H7 (cell line): Measurements from ENCODE around the gene MYRF. TPM values are rescaled to one million over a fixed set of nuclear protein-coding genes. Genes with fewer than 3 reads are reported as not detected.

ENCODE experiments used
- DNase-seq: peaks from one replicate; pipeline ENCODE4 v3.0.0; 2012
- H3K27me3 ChIP-seq: 2 replicates; pipeline ENCODE4 v1.6.0; 2011; ENCODE audit warnings: mild to moderate bottlenecking, low read length; ENCODE audit not compliant: control insufficient read depth, insufficient read depth
- H3K36me3 ChIP-seq: replicated peaks from 2 replicates; pipeline ENCODE4 v1.5.1; 2011; ENCODE audit warnings: low read length; ENCODE audit not compliant: control insufficient read depth, insufficient read depth
- H3K4me3 ChIP-seq: 2 replicates; pipeline ENCODE4 v1.5.1; 2011; ENCODE audit warnings: low read depth, mild to moderate bottlenecking, control low read depth, low read length, moderate library complexity; ENCODE audit not compliant: insufficient read depth
- total RNA-seq: library from RNA; depleted of rRNA; stranded (reverse); fragments of >200 nt; shearing (Covaris generic); gene quantifications from 2 replicates; pipeline ENCODE4 v1.2.3, GENCODE V29; 2014

The MYRF gene
- total RNA-seq, 1 experiment from 2014 or later, result 3.6 TPM

DNA sequence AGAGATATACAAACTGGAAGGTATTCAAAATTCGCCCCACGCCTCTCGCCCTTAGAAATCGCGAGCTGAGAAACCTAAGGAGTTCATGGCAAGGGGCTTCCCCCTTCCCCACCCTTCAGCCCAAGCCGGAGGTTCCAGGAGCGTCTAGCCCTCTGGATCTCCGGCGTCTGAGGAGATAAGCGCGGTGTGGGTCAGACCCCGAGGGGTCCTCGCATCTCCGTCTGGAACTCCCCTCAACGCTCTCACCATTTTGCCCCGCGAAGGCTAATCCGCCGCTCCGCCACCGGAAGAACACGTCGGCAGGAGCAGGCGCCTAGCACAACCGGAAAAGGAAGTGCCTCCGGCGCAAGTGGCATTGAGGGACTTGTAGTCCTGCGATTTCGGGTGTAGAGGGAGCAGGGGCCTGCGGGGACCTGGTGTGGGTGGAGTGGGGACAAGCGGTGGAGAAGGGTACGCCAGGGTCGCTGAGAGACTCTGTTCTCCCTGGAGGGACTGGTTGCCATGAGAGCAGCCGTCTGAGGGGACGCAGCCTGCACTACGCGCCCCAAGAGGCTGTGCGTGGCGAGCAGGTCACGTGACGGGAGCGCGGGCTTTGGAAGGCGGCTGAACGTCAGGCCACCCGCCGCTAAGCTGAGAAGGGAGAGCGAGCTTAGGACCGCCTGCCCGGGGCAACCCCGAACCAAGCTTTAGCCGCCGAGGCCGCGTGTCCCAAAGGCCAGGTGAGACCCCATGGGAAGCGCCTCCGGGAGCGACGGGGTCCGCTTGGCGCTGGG is 40.1 kb downstream of the MYRF start, which contains the start of the genes FEN1 and TMEM258:
Gene FEN1, plus strand, starts transcription at position 602 of the 773 bp plus-strand sequence. CDS start 2,451 bp downstream, outside the sequence.
Gene TMEM258, minus strand, starts transcription at position 290 of the 773 bp plus-strand sequence. Its CDS starts 41 bp downstream, at position 249.
- peaks cover 33% of the 10 kb centered on the region for H3K36me3 ChIP-seq

DNA sequence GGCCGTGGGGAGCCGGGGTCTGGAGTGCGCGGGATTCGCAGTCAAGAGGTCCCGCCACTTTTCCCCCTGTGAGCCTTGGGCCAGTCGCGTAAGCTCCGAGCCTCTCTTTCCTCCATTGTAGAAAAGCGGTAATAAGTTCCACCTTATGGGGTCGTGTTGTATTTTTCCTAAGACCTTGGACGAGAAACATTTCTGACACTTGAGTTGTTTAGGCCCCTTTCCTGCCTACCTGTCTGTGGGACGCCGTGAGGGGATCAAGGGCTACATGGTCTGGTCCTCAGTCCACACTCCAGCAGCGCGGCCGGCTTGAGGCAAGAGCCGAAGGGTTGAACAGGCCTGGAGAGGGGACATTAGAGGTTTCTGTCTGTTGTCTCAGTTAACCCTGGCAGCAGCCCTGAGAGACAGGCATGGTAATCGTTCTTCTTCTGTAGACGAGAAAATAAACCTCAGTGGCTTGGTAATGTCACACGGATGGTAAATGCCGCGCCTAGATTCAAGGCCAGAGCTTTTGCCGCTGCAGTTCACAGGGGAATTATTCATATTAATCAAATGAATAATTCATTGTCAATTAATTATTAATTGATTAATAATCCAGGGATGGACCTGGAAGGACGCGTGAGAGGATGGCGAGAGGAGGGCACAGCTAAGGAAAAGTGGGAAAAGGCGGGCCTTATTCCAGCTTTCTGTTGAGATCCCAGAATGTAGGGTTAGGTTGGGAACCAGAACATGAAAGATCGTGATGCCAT is 40.8 kb downstream of the MYRF start:
- Histone ChIP-seq H3K27me3 (no peaks in the 10 kb centered on the region), H3K36me3 (peaks cover 30% of the 10 kb centered on the region), H3K4me3 (peak overlapping the region; percentile 87)
- DNase-seq, result no peak

More for the DNA sequence above, 40.1 kb downstream of the MYRF start, which contains the start of the genes FEN1 and TMEM258:
- H3K27me3 ChIP-seq, result no peaks in the 10 kb centered on the region
- DNase-seq, result peak; percentile 97
- H3K4me3 ChIP-seq, result peak within 1 kb of the TSS; percentile 87

DNA sequence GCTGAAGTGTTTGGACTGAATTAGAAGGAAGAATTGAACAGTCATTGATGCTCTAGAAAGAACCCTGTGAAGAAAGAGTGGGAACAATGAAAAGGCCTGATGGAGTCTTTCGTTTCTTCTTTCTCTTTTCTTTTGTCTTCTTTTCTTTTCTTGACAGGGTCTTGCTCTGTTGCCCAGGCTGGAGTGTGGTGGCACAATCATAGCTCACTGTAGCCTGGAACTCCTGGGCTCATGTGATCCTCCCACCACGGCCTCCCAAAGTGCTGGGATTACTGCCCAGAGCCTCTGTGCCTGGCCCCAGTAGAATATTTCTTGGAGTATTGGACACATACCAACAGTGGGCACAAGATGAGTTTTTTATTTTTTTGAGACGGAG is 41.4 kb downstream of the MYRF start:
- no peaks in the 10 kb centered on the region for H3K27me3 ChIP-seq
- H3K36me3 ChIP-seq, result peaks cover 25% of the 10 kb centered on the region
- no peak for DNase-seq
- H3K4me3 ChIP-seq, result peak overlapping the region; percentile 87

DNA sequence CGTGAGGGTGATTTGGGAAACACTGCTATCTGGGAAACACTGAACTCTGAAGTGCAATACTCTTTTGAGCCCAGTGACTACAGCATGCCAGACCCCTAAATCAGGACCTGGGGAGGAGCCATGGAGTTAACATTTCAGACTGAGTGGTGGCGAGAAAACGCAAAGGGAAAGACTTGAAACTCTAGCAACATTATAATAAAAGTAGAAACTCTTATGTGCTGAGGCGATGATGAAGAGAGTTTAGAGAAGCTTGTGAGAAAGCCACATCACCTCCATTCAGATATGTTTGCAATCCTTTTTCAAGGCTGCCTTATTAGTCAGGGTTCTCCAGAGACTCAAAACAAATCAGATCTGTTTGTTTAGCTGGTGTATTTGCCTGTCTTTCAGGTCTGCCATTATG is 42.1 kb downstream of the MYRF start:
- no peaks in the 10 kb centered on the region for H3K27me3 ChIP-seq
- no peak overlapping the region for H3K4me3 ChIP-seq
- DNase-seq, result no peak
- peaks cover 21% of the 10 kb centered on the region for H3K36me3 ChIP-seq

DNA sequence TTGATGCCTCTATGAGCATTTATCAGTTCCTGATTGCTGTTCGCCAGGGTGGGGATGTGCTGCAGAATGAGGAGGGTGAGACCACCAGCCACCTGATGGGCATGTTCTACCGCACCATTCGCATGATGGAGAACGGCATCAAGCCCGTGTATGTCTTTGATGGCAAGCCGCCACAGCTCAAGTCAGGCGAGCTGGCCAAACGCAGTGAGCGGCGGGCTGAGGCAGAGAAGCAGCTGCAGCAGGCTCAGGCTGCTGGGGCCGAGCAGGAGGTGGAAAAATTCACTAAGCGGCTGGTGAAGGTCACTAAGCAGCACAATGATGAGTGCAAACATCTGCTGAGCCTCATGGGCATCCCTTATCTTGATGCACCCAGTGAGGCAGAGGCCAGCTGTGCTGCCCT is 43.0 kb downstream of the MYRF start:
- H3K4me3 ChIP-seq, result no peak overlapping the region
- no peaks in the 10 kb centered on the region for H3K27me3 ChIP-seq
- DNase-seq, result no peak
- H3K36me3 ChIP-seq, result peaks cover 22% of the 10 kb centered on the region

DNA sequence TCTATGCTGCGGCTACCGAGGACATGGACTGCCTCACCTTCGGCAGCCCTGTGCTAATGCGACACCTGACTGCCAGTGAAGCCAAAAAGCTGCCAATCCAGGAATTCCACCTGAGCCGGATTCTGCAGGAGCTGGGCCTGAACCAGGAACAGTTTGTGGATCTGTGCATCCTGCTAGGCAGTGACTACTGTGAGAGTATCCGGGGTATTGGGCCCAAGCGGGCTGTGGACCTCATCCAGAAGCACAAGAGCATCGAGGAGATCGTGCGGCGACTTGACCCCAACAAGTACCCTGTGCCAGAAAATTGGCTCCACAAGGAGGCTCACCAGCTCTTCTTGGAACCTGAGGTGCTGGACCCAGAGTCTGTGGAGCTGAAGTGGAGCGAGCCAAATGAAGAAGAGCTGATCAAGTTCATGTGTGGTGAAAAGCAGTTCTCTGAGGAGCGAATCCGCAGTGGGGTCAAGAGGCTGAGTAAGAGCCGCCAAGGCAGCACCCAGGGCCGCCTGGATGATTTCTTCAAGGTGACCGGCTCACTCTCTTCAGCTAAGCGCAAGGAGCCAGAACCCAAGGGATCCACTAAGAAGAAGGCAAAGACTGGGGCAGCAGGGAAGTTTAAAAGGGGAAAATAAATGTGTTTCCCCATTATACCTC is 43.6 kb downstream of the MYRF start:
- no peak overlapping the region for H3K4me3 ChIP-seq
- peaks cover 24% of the 10 kb centered on the region for H3K36me3 ChIP-seq
- no peak for DNase-seq
- no peaks in the 10 kb centered on the region for H3K27me3 ChIP-seq

DNA sequence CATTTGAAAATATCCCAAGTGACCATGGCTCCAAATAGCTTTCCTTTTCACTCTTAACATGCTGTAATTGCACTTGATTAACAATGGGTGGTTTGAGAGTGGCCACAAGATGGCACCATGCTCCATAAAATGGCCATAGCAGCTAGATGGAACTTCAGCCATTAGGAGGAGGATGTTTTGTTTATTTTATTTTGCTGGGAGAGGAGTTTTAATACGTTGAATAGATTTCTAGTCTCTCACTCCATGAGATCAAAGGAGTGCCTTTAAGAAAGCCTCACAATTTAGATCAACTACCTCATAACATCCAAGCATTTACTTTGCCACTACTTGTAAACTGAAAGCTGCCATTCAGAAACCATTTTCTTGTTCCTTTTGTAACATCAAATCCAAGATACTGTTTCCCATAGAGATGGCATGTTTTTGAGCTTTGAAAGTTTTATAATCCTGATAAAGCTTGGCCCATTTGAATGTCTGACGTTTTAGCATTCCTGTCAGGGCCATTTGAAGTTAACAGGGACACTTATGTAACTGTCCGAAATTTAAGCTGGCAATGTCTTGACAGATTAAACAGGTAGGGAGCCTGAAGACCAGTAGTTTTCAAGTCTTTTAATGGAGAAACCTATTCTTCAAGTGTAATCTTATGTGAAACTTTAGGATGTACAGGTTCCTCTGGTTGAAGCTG is 45.0 kb downstream of the MYRF start:
- H3K4me3 ChIP-seq, result no peak overlapping the region
- peak; percentile 83 for DNase-seq
- no peaks in the 10 kb centered on the region for H3K27me3 ChIP-seq
- peaks cover 29% of the 10 kb centered on the region for H3K36me3 ChIP-seq

DNA sequence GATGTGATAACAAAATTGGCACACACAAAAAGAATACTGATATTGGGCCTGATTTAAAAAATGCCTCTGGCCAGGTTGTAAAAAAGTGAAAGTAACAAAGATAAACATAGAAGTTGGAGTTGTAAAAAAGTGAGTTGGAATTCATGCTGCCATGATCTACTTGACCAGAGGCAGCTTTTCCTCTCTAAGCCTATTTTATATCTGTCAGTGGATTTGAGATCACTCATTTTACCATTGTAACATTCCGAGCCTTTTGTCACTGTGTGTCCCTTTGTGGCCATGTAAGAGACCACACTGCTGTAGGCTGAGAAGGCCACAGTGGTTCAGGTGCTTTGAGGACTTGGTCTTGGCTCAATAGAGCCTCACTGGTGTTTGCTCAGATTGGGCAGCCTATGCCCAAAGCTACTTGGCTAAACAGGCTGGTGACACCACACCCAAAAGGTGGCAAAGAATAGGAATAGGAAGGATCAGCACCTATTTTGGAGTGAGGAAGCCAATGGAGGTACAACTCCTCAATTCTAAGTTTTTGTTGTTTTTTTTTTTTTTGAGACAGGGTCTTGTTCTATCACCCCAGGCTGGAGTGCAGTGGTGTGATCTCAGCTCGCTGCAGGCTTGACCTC is 47.3 kb downstream of the MYRF start:
- H3K4me3 ChIP-seq, result no peak overlapping the region
- peaks cover 51% of the 10 kb centered on the region for H3K36me3 ChIP-seq
- no peaks in the 10 kb centered on the region for H3K27me3 ChIP-seq
- DNase-seq, result no peak

DNA sequence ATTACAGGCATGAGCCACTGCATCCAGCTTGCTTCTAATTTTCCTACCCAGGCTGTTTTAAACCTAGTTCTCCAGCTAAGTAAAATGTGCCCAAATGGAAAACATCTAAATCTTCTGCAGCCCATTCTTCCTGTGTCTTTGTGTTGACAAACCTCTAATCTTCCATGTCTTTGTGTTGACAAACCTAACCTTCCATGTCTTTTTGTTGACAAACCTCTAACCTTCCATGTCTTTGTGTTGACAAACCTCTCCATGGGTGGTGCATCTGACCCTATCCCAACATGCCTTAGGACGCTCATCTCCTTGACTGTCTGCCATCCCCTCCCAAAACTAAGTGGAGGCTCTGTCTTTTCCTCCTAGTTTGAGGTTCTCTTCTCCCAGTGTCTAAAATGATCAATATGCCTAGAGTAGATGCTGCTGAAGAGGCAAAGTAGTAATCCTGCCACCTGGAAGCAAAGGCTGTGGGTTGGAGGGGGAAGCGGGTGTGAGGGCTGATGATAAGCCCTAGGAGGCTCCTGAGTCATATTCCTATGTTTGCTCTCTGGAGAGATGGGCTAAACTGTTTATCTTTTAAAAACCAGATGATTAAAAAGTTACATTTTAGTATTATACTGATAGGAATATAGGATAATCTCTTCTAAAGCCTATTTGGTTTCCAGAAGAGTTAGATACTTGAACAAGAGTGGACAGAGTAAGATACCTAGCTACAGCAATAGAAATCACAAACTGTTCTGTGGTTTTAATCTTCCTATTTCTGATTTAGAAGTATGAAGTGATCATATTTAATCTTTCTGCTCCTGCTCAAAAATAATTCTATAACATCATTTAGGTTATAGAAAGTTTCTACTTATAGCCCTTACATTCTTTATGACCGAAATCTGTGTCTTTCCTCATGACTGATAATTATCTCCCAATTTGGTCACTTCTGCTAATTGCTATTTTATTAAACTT is 48.2 kb downstream of the MYRF start:
- DNase-seq, result no peak
- peaks cover 53% of the 10 kb centered on the region for H3K36me3 ChIP-seq
- H3K4me3 ChIP-seq, result no peak overlapping the region
- no peaks in the 10 kb centered on the region for H3K27me3 ChIP-seq

DNA sequence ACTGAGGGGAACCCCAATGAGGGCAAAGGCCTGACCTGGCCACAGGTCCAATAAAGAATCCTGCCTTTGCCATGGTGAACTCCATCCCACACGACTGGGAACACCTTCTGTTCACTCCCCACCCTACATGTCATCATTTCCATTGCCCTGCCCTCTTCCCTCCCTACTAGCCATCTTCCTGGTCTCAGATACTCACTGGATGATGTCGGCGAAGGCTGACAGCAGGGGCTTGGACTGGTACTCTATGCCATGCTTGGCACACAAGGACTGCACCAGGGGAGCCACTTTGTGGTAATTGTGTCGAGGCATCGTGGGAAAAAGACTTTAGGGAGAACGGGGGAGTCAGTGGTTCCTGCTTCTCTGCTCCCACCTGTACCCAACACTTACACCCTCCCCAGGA is 50.2 kb downstream of the MYRF start:
- no peaks in the 10 kb centered on the region for H3K27me3 ChIP-seq

DNA sequence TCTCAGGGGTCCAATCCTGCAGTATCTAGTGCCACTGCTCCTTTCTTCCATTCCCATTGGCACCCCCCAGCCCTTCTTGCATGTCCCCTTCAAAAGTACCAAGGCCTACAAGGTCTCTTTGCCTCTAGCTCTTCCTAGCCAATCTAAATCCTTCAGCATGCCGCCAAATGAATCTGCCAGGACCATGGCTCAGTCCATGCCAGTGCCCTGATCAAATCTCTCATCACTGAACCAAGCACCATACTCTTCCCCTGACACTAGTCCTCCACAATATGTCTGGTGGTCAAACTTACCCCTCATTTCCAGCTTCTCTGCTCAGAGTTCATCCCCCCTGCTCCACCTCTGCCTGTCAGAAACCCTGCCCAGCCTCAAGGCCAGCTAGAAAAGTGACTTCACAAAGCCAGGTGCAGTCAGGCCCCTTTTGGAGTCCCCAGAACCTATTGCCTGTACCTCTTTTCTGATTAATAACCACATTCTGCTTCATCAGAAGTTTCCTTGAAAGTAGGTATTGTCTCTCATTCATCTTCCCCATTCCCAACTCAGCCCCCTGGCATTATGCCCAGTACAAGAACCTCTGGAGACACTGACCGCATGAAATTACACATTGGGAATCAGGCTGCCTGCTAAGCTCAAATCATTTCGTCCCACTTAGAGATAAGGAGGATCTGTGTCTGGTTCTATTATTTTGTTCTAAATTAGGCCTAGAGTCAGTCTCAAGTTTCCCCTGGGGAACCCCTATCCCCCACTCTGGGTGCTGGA is 51.6 kb downstream of the MYRF start:
- peaks cover 66% of the 10 kb centered on the region for H3K36me3 ChIP-seq
- no peak for DNase-seq
- no peaks in the 10 kb centered on the region for H3K27me3 ChIP-seq
- H3K4me3 ChIP-seq, result no peak overlapping the region

More for the DNA sequence above, 50.2 kb downstream of the MYRF start:
- H3K36me3 ChIP-seq, result peaks cover 58% of the 10 kb centered on the region
- H3K4me3 ChIP-seq, result no peak overlapping the region
- no peak for DNase-seq

DNA sequence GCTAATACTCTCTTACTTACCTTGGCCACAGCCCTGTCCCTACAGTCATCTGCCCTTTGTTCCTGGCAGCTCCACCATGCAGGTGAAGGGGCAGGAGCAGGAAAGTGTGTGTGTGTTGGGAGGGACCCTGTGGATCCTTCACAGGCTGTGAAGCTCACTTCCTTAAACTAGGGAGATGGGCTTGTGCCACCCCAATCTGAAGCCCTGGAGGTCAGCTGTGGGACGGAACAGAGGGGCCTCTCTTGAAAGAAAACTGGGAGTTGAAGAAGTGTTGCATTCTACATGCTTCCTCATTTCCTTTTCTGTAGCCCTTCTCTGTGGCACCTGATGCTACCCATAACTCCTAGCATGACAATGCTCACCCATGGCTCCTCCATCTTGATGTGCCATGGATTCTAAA is 52.7 kb downstream of the MYRF start:
- Histone ChIP-seq H3K27me3 (no peaks in the 10 kb centered on the region), H3K4me3 (no peak overlapping the region), H3K36me3 (peaks cover 67% of the 10 kb centered on the region)
- DNase-seq, result no peak
